WTC11 (cell line): ENCODE measurements around the gene PAGE5. TPM values are rescaled to one million over a fixed set of nuclear protein-coding genes. Genes with fewer than 3 reads are reported as not detected.

Experiments used
- ATAC-seq: fragments of 200-7000 bp; cut with Tn5 transposase; 2 replicates; pipeline ENCODE4 v1.10.0; 2021; ENCODE audit warnings: mild to moderate bottlenecking, moderate library complexity
- CTCF ChIA-PET: fragments of 300-600 bp; sonication (Branson Sonifier 250); formaldehyde crosslinking; loops from one replicate; lab custom pipeline; 2021; ENCODE audit warnings: antibody characterized with exemption; lab: Charles Lee
- POLR2A ChIA-PET: fragments of 350-600 bp; sonication (Branson Sonifier 250); formaldehyde crosslinking; loops from one replicate; lab custom pipeline; 2021; ENCODE audit warnings: antibody characterized with exemption; lab: Charles Lee
- DNase-seq: peaks from one replicate; pipeline ENCODE4 v3.0.0; 2021; ENCODE audit warnings: low spot score
- H3K27ac Mint-ChIP-seq: 2 replicates; pipeline ENCODE4 v1.8.0; 2021; ENCODE audit warnings: mixed read lengths
- H3K27me3 Mint-ChIP-seq: 2 replicates; pipeline ENCODE4 v1.8.0; 2021; ENCODE audit warnings: low read depth, mild to moderate bottlenecking, moderate library complexity, mixed read lengths
- H3K36me3 Mint-ChIP-seq: 2 replicates; pipeline ENCODE4 v1.8.0; 2021; ENCODE audit warnings: mixed read lengths
- H3K4me1 Mint-ChIP-seq: 2 replicates; pipeline ENCODE4 v1.8.0; 2022; ENCODE audit warnings: mixed read lengths
- H3K4me3 Mint-ChIP-seq: 2 replicates; pipeline ENCODE4 v1.8.0; 2021; ENCODE audit warnings: mild to moderate bottlenecking, moderate library complexity, mixed read lengths
- H3K9me3 Mint-ChIP-seq: 2 replicates; pipeline ENCODE4 v1.8.0; 2021; ENCODE audit warnings: mixed read lengths
- CREM ChIP-seq: sonication (generic); formaldehyde crosslinking; IDR thresholded peaks from 2 replicates; pipeline ENCODE4 v1.8.1; 2022; ENCODE audit warnings: mild to moderate bottlenecking, missing genetic modification reagents, moderate library complexity
- FOXK1 ChIP-seq: sonication (generic); formaldehyde crosslinking; IDR thresholded peaks from 2 replicates; pipeline ENCODE4 v1.8.0; 2022; ENCODE audit warnings: mild to moderate bottlenecking, moderate library complexity, missing genetic modification reagents
- HMGA2 ChIP-seq: fragments of 250-450 bp; sonication (Bioruptor Pico); IDR thresholded peaks from 2 replicates; pipeline ENCODE4 v1.4.0; 2021; ENCODE audit warnings: mild to moderate bottlenecking, moderate library complexity
- JAZF1 ChIP-seq: fragments of 250-450 bp; sonication (Bioruptor Pico); IDR thresholded peaks from 2 replicates; pipeline ENCODE4 v1.9.0; 2021; ENCODE audit warnings: moderate library complexity, mild to moderate bottlenecking, inconsistent platforms
- JUN ChIP-seq: sonication (generic); formaldehyde crosslinking; IDR thresholded peaks from 2 replicates; pipeline ENCODE4 v1.8.0; 2023; ENCODE audit warnings: mild to moderate bottlenecking, missing genetic modification reagents
- MXD4 ChIP-seq: fragments of 250-450 bp; sonication (Bioruptor Pico); IDR thresholded peaks from 2 replicates; pipeline ENCODE4 v1.8.0; 2021; ENCODE audit warnings: mild to moderate bottlenecking, moderate library complexity, borderline replicate concordance
- NR2C2 ChIP-seq: sonication (generic); formaldehyde crosslinking; IDR thresholded peaks from 2 replicates; pipeline ENCODE4 v1.8.0; 2022; ENCODE audit warnings: mild to moderate bottlenecking, missing genetic modification reagents
- NR3C1 ChIP-seq: sonication (generic); formaldehyde crosslinking; conservative IDR thresholded peaks from 2 replicates; pipeline ENCODE4 v1.8.1; 2023; ENCODE audit warnings: low read depth, mild to moderate bottlenecking, missing genetic modification reagents
- OVOL2 ChIP-seq: fragments of 250-450 bp; sonication (Bioruptor Pico); IDR thresholded peaks from 2 replicates; pipeline ENCODE4 v1.9.0; 2021; ENCODE audit warnings: mild to moderate bottlenecking, borderline replicate concordance
- TEAD4 ChIP-seq: sonication (generic); formaldehyde crosslinking; IDR thresholded peaks from 2 replicates; pipeline ENCODE4 v1.8.0; 2022; ENCODE audit warnings: mild to moderate bottlenecking, missing genetic modification reagents
- ZBTB21 ChIP-seq: sonication (generic); formaldehyde crosslinking; IDR thresholded peaks from 2 replicates; pipeline ENCODE4 v1.8.1; 2023; ENCODE audit warnings: mild to moderate bottlenecking, missing genetic modification reagents, borderline replicate concordance
- ZNF219 ChIP-seq: sonication (generic); formaldehyde crosslinking; IDR thresholded peaks from 2 replicates; pipeline ENCODE4 v1.8.0; 2023; ENCODE audit warnings: missing genetic modification reagents, mild to moderate bottlenecking, borderline replicate concordance
- ZNF416 ChIP-seq: fragments of 250-450 bp; sonication (Bioruptor Pico); IDR thresholded peaks from 2 replicates; pipeline ENCODE4 v1.9.0; 2021; ENCODE audit warnings: mild to moderate bottlenecking, inconsistent platforms
- ZNF671 ChIP-seq: fragments of 250-450 bp; sonication (Bioruptor Pico); IDR thresholded peaks from 2 replicates; pipeline ENCODE4 v1.8.0; 2021; ENCODE audit warnings: mild to moderate bottlenecking
- total RNA-seq: library from RNA; stranded (reverse); gene quantifications from 3 replicates; pipeline ENCODE4 v1.2.3, GENCODE V29; 2021
- TF ChIP-seq, protein P1 (sequence below): fragments of 250-450 bp; sonication (Bioruptor Pico); IDR thresholded peaks from 2 replicates; pipeline ENCODE4 v1.9.0; 2021; ENCODE audit warnings: mild to moderate bottlenecking
- TF ChIP-seq, protein P2 (sequence below): sonication (generic); formaldehyde crosslinking; IDR thresholded peaks from 2 replicates; pipeline ENCODE4 v1.8.0; 2022; ENCODE audit warnings: mild to moderate bottlenecking, missing genetic modification reagents
- TF ChIP-seq, protein P3 (sequence below): fragments of 250-450 bp; sonication (Bioruptor Pico); IDR thresholded peaks from 2 replicates; pipeline ENCODE4 v1.9.0; 2021; ENCODE audit warnings: moderate library complexity, mild to moderate bottlenecking, inconsistent platforms, borderline replicate concordance
- TF ChIP-seq, protein P4 (sequence below): sonication (generic); formaldehyde crosslinking; IDR thresholded peaks from 2 replicates; pipeline ENCODE4 v1.8.0; 2023; ENCODE audit warnings: missing genetic modification reagents, mild to moderate bottlenecking, borderline replicate concordance
- TF ChIP-seq, protein P5 (sequence below): sonication (generic); formaldehyde crosslinking; IDR thresholded peaks from 2 replicates; pipeline ENCODE4 v1.8.1; 2023; ENCODE audit warnings: mild to moderate bottlenecking, missing genetic modification reagents, moderate library complexity
- TF ChIP-seq, protein P6 (sequence below): fragments of 250-450 bp; sonication (Bioruptor Pico); IDR thresholded peaks from 2 replicates; pipeline ENCODE4 v1.9.0; 2021; ENCODE audit warnings: mild to moderate bottlenecking
- TF ChIP-seq, protein P7 (sequence below): sonication (generic); formaldehyde crosslinking; IDR thresholded peaks from 2 replicates; pipeline ENCODE4 v1.8.0; 2022; ENCODE audit warnings: missing genetic modification reagents

The PAGE5 gene
- total RNA-seq, 1 experiment from 2014 or later: not detected

DNA sequence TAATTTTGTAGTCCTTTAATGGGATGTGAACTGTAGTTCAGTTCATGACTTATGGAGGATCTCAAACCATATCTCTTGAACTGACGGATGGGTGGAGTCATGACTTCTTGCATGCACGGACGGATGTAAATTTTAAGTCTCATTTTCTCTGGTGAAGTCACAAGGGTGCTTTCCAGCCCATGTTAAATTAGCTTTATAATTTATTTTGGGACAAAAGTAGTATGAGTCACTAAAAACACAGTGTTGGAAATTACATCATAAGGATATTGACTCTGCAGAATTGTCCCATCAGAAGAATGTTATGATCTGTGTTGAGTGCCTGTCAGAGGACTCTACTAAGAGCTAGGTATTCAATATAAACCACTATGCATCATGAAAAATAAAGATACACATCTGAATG lies 6.8 kb upstream of the PAGE5 start:
- H3K36me3 Mint-ChIP-seq: no peaks in the 10 kb centered on the region; the same call in 1 of the 2 replicates
- ChIA-PET POLR2A (no interaction called here), CTCF (no interaction called here)
- H3K9me3 Mint-ChIP-seq: peaks cover 34% of the 10 kb centered on the region
- ATAC-seq (no peak), DNase-seq (no peak)
- H3K27me3 Mint-ChIP-seq: no peaks in the 10 kb centered on the region
- no peaks in the 10 kb centered on the region for H3K4me1 Mint-ChIP-seq
- H3K4me3 Mint-ChIP-seq: no peak overlapping the region
- no peak overlapping the region for H3K27ac Mint-ChIP-seq
- TF ChIP-seq, protein P1, sequence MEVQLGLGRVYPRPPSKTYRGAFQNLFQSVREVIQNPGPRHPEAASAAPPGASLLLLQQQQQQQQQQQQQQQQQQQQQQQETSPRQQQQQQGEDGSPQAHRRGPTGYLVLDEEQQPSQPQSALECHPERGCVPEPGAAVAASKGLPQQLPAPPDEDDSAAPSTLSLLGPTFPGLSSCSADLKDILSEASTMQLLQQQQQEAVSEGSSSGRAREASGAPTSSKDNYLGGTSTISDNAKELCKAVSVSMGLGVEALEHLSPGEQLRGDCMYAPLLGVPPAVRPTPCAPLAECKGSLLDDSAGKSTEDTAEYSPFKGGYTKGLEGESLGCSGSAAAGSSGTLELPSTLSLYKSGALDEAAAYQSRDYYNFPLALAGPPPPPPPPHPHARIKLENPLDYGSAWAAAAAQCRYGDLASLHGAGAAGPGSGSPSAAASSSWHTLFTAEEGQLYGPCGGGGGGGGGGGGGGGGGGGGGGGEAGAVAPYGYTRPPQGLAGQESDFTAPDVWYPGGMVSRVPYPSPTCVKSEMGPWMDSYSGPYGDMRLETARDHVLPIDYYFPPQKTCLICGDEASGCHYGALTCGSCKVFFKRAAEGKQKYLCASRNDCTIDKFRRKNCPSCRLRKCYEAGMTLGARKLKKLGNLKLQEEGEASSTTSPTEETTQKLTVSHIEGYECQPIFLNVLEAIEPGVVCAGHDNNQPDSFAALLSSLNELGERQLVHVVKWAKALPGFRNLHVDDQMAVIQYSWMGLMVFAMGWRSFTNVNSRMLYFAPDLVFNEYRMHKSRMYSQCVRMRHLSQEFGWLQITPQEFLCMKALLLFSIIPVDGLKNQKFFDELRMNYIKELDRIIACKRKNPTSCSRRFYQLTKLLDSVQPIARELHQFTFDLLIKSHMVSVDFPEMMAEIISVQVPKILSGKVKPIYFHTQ (CRISPR knock-in tag): no peak
- TF ChIP-seq ZNF219 (CRISPR knock-in tag): no peak
- no peak for TF ChIP-seq HMGA2 (CRISPR knock-in tag)
- no peak for TF ChIP-seq MXD4 (CRISPR knock-in tag)
- TF ChIP-seq, protein P2, sequence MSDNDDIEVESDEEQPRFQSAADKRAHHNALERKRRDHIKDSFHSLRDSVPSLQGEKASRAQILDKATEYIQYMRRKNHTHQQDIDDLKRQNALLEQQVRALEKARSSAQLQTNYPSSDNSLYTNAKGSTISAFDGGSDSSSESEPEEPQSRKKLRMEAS (CRISPR knock-in tag): no peak
- no peak for TF ChIP-seq NR3C1 (CRISPR knock-in tag)
- no peak for TF ChIP-seq ZBTB21 (CRISPR knock-in tag)
- TF ChIP-seq, protein P3, sequence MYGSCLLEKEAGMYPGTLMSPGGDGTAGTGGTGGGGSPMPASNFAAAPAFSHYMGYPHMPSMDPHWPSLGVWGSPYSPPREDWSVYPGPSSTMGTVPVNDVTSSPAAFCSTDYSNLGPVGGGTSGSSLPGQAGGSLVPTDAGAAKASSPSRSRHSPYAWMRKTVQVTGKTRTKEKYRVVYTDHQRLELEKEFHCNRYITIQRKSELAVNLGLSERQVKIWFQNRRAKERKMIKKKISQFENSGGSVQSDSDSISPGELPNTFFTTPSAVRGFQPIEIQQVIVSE (CRISPR knock-in tag): no peak
- TF ChIP-seq, protein P4, sequence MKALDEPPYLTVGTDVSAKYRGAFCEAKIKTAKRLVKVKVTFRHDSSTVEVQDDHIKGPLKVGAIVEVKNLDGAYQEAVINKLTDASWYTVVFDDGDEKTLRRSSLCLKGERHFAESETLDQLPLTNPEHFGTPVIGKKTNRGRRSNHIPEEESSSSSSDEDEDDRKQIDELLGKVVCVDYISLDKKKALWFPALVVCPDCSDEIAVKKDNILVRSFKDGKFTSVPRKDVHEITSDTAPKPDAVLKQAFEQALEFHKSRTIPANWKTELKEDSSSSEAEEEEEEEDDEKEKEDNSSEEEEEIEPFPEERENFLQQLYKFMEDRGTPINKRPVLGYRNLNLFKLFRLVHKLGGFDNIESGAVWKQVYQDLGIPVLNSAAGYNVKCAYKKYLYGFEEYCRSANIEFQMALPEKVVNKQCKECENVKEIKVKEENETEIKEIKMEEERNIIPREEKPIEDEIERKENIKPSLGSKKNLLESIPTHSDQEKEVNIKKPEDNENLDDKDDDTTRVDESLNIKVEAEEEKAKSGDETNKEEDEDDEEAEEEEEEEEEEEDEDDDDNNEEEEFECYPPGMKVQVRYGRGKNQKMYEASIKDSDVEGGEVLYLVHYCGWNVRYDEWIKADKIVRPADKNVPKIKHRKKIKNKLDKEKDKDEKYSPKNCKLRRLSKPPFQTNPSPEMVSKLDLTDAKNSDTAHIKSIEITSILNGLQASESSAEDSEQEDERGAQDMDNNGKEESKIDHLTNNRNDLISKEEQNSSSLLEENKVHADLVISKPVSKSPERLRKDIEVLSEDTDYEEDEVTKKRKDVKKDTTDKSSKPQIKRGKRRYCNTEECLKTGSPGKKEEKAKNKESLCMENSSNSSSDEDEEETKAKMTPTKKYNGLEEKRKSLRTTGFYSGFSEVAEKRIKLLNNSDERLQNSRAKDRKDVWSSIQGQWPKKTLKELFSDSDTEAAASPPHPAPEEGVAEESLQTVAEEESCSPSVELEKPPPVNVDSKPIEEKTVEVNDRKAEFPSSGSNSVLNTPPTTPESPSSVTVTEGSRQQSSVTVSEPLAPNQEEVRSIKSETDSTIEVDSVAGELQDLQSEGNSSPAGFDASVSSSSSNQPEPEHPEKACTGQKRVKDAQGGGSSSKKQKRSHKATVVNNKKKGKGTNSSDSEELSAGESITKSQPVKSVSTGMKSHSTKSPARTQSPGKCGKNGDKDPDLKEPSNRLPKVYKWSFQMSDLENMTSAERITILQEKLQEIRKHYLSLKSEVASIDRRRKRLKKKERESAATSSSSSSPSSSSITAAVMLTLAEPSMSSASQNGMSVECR (CRISPR knock-in tag): no peak
- no peak for TF ChIP-seq JAZF1 (CRISPR knock-in tag)

DNA sequence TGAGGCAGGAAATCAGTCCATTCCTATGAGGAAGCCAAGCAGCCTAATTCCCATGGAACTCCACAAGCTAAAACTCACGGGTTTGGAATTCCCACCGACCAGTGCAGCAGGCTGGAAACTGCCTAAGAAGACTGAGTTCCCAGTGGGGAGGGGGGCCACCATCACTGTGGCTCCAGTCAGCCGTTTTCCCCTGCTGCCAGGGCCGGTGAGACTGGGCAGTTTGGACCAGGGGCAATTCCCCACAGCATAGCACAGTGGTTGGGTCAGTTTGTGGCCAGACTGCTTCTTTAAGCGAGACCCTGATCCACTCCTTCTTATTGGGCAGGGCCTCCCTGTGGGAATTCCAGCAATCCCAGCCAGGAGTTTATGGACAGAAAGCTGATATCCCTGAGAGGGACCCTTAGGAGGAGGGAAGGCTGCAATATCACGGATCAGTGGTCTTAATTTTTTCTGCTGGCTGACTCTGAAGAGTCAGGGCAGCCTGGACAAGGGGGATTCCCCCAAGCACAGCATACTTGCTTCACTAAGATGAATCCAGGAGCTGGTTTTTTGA lies 20.7 kb downstream of the PAGE5 start:
- no peak for ATAC-seq
- no peak for DNase-seq
- ChIA-PET CTCF (no interaction called here), POLR2A (no interaction called here)
- peaks cover 10% of the 10 kb centered on the region for H3K36me3 Mint-ChIP-seq
- peaks cover 54% of the 10 kb centered on the region for H3K9me3 Mint-ChIP-seq
- no peak overlapping the region for H3K4me3 Mint-ChIP-seq
- no peaks in the 10 kb centered on the region for H3K4me1 Mint-ChIP-seq
- peaks cover 3% of the 10 kb centered on the region for H3K27me3 Mint-ChIP-seq
- no peak overlapping the region for H3K27ac Mint-ChIP-seq
- TF ChIP-seq ZNF671 (no peak), CREM (no peak), JUN (CRISPR knock-in tag) (no peak), TEAD4 (CRISPR knock-in tag) (no peak), OVOL2 (no peak), ZNF416 (CRISPR knock-in tag) (no peak), FOXK1 (CRISPR knock-in tag) (no peak), NR2C2 (CRISPR knock-in tag) (no peak)
- TF ChIP-seq, protein P5, sequence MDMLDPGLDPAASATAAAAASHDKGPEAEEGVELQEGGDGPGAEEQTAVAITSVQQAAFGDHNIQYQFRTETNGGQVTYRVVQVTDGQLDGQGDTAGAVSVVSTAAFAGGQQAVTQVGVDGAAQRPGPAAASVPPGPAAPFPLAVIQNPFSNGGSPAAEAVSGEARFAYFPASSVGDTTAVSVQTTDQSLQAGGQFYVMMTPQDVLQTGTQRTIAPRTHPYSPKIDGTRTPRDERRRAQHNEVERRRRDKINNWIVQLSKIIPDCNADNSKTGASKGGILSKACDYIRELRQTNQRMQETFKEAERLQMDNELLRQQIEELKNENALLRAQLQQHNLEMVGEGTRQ (CRISPR knock-in tag): no peak
- TF ChIP-seq, protein P6, sequence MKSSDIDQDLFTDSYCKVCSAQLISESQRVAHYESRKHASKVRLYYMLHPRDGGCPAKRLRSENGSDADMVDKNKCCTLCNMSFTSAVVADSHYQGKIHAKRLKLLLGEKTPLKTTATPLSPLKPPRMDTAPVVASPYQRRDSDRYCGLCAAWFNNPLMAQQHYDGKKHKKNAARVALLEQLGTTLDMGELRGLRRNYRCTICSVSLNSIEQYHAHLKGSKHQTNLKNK (CRISPR knock-in tag): no peak
- TF ChIP-seq, protein P7, sequence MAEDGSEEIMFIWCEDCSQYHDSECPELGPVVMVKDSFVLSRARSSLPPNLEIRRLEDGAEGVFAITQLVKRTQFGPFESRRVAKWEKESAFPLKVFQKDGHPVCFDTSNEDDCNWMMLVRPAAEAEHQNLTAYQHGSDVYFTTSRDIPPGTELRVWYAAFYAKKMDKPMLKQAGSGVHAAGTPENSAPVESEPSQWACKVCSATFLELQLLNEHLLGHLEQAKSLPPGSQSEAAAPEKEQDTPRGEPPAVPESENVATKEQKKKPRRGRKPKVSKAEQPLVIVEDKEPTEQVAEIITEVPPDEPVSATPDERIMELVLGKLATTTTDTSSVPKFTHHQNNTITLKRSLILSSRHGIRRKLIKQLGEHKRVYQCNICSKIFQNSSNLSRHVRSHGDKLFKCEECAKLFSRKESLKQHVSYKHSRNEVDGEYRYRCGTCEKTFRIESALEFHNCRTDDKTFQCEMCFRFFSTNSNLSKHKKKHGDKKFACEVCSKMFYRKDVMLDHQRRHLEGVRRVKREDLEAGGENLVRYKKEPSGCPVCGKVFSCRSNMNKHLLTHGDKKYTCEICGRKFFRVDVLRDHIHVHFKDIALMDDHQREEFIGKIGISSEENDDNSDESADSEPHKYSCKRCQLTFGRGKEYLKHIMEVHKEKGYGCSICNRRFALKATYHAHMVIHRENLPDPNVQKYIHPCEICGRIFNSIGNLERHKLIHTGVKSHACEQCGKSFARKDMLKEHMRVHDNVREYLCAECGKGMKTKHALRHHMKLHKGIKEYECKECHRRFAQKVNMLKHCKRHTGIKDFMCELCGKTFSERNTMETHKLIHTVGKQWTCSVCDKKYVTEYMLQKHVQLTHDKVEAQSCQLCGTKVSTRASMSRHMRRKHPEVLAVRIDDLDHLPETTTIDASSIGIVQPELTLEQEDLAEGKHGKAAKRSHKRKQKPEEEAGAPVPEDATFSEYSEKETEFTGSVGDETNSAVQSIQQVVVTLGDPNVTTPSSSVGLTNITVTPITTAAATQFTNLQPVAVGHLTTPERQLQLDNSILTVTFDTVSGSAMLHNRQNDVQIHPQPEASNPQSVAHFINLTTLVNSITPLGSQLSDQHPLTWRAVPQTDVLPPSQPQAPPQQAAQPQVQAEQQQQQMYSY (CRISPR knock-in tag): no peak
